ENCODE measurements around the gene RLBP1. TPM values are rescaled to one million over a fixed set of nuclear protein-coding genes. Genes with fewer than 3 reads are reported as not detected.

Gene RLBP1
- total RNA-seq, 2 donors from 2014 or later, result not detected

DNA sequence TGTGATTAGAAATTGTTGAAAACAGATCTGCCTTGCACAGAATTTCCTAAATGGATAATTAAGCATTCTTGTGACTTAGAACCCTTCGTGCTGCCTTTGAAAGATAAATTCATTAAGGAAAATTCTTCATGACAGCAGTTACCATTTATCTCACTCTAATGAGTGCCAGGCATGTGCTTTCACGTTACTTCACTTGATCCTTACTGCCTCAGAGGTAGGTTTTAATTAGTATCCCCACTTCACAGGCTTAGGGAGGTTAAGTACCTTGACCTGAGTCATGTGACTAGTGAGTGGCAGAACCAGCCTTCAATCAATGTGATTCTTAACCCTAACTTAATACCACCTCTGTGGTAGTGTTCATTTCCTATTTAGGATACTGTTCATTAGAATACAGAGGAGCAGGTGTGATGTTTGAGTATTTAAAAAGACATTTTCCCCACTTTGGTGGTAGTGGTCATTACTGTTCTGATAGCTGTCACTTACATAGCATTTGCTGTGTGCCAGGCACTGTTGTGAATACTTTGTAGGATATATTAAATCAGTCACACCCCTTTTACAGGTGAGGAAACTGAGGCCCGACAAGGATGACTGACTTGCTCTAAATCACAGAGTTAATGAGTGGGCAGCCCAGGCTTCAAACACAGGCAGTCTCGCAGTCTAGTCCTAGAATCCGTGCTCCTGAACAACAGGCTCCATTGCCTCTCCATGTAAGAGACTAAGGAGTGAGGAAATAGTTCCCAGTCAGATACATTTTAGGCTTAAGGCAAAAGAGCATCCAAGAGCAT, 57.9 kb downstream of the RLBP1 start:
- DNase-seq (ENCODE audit: low spot score), result no peak
- intact Hi-C loops (cut with DNase I), result no loop called here

DNA sequence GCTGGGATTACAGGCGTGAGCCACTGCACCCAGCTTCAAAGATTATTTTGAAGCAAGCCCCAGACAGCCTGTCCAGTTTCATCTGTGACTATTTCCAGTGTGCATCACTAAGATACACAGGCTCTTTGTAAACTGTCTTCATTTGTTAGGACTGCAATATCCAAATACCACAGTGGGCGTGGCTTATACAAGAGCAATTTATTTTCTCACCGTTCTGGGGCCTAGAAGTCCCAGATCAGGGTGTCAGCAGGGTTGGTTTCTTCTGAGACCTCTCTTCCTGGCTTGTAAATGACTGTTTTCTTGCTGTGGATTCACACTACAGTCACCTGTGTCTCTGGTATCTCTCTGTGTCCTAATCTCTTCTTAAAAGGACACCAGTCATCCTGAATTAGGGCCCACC, 59.7 kb downstream of the RLBP1 start:
- intact Hi-C loops (cut with DNase I), result no loop called here
- no peak for DNase-seq (ENCODE audit: low spot score)

Other genes with a start within 250 kb of the RLBP1 start
- 100 to 1,000 TPM in 1 of 2 donors, 10 to 100 TPM in 1; 88.7 to 142 TPM for gene ABHD2, start 133.1 kb downstream of the RLBP1 start, total RNA-seq
- 1 to 10 TPM; 6.1 to 7.0 TPM for gene FANCI, start 22.4 kb upstream of the RLBP1 start, total RNA-seq
- gene POLG, start 113.2 kb upstream of the RLBP1 start, total RNA-seq, result 10 to 100 TPM; 45.6 to 47.9 TPM

Data from posterior vena cava (tissue), 2 donors.